ENCODE results near the gene TGM1.

GRCh38 chr14:24256960-24257359, 6.0 kb downstream of the TGM1 start:
- TF ChIP-seq CTCF (IDR thresholded peaks at IDR 0.05): no peak
- TF ChIP-seq POLR2A (IDR thresholded peaks at IDR 0.05): no peak
